AG09319 (cell line): ENCODE data around the gene NPW.

ENCODE experiments used
- DNase-seq: peaks from one replicate; pipeline ENCODE4 v3.0.0-alpha.2; 2010; ENCODE audit warnings: low read depth; ENCODE audit errors: extremely low read depth
- TF ChIP-seq, protein P1 (sequence below): IDR thresholded peaks from 2 replicates; pipeline ENCODE4 v1.5.1; 2011; ENCODE audit warnings: low read depth, mild to moderate bottlenecking, inconsistent platforms, low read length, moderate library complexity

The NPW gene

GRCh38 chr16:1985466-1986150, 34.0 kb upstream of the NPW start:
- TF ChIP-seq, protein P1, sequence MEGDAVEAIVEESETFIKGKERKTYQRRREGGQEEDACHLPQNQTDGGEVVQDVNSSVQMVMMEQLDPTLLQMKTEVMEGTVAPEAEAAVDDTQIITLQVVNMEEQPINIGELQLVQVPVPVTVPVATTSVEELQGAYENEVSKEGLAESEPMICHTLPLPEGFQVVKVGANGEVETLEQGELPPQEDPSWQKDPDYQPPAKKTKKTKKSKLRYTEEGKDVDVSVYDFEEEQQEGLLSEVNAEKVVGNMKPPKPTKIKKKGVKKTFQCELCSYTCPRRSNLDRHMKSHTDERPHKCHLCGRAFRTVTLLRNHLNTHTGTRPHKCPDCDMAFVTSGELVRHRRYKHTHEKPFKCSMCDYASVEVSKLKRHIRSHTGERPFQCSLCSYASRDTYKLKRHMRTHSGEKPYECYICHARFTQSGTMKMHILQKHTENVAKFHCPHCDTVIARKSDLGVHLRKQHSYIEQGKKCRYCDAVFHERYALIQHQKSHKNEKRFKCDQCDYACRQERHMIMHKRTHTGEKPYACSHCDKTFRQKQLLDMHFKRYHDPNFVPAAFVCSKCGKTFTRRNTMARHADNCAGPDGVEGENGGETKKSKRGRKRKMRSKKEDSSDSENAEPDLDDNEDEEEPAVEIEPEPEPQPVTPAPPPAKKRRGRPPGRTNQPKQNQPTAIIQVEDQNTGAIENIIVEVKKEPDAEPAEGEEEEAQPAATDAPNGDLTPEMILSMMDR = no peak
- no peak for DNase-seq

GRCh38 chr16:1987198-1987597, 32.4 kb upstream of the NPW start:
- TF ChIP-seq, protein P1 = no peak
- DNase-seq = no peak

- TF ChIP-seq, protein P1 = no peak
- no peak for DNase-seq
Measured at GRCh38 chr16:1989209-1990100, 30.1 kb upstream of the NPW start, which contains the start of gene SYNGR3. SYNGR3 (plus strand) TSS chr16:1989970; CDS start chr16:1990103, 133 bp downstream.

- TF ChIP-seq, protein P1 = no peak
Measured at GRCh38 chr16:1990101-1990350, 29.6 kb upstream of the NPW start.

GRCh38 chr16:1990351-1991134, 29.0 kb upstream of the NPW start:
- no peak for DNase-seq
- TF ChIP-seq, protein P1 = no peak

More at GRCh38 chr16:1990101-1990350, 29.6 kb upstream of the NPW start:
- no peak for DNase-seq

- TF ChIP-seq, protein P1 = no peak
- no peak for DNase-seq
Measured at GRCh38 chr16:1991135-1991551, 28.4 kb upstream of the NPW start.

DNA sequence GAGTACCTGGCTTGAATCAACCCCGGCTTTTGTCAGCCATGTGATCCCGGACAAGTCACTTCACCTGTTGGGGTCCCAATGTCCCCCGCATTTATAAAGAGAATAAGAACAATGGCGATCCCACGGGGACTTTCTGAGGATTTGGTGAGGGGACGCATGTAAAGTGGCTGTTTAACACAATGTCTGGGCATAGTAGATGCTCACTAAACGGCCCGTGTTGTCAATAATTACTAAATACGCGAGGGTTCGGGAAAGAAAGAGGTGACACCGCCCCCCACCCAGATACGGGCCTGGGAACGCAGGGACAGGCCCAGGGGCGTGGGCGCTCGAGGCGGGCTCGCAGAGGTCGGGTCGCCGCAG, 28.0 kb upstream of the NPW start:
- TF ChIP-seq, protein P1 = no peak
- DNase-seq = no peak
